ENCODE results near the gene TMPRSS6. TPM values are rescaled to one million over a fixed set of nuclear protein-coding genes. Genes with fewer than 3 reads are reported as not detected.

TMPRSS6 gene
- total and polyA plus RNA-seq, 3 donors from 2014 or later = 1.5 to 4.0 (median 3.4) TPM

- no peaks in the 10 kb centered on the region for H3K27me3 ChIP-seq
- DNase-seq = no peak
- intact Hi-C loops (cut with DNase I; ENCODE audit: low total_unique reads) = no loop called here
- TF ChIP-seq CTCF (IDR thresholded peaks at IDR 0.05) (no peak), POLR2A (IDR thresholded peaks at IDR 0.05) (no peak)
- no peaks in the 10 kb centered on the region for H3K36me3 ChIP-seq (ENCODE audit: low read depth, missing control alignments)
- H3K9me3 ChIP-seq = no peaks in the 10 kb centered on the region
- no peak overlapping the region for H3K4me3 ChIP-seq
- H3K27ac ChIP-seq = no peak overlapping the region
- no peaks in the 10 kb centered on the region for H3K4me1 ChIP-seq
- WGBS, 2 donors = 53 to 57% methylated on average over 8 to 18 of the region's 18 CpGs
Measured at GRCh38 chr22:37103151-37103550, 6.4 kb downstream of the TMPRSS6 start.

GRCh38 chr22:37101311-37102066, 8.0 kb downstream of the TMPRSS6 start:
- Histone ChIP-seq H3K36me3 (ENCODE audit: low read depth, missing control alignments) (no peaks in the 10 kb centered on the region), H3K27me3 (no peaks in the 10 kb centered on the region), H3K9me3 (no peaks in the 10 kb centered on the region), H3K27ac (no peak overlapping the region), H3K4me1 (no peaks in the 10 kb centered on the region), H3K4me3 (no peak overlapping the region)
- no peak for DNase-seq
- intact Hi-C loops (cut with DNase I; ENCODE audit: low total_unique reads) = no loop called here
- WGBS, 2 donors = 76 to 93% methylated on average over 5 to 10 of the region's 10 CpGs
- TF ChIP-seq POLR2A (IDR thresholded peaks at IDR 0.05) (no peak), CTCF (IDR thresholded peaks at IDR 0.05) (no peak)

GRCh38 chr22:37100589-37101127, 8.9 kb downstream of the TMPRSS6 start:
- TF ChIP-seq CTCF (IDR thresholded peaks at IDR 0.05) (no peak), POLR2A (IDR thresholded peaks at IDR 0.05) (no peak)

GRCh38 chr22:37098976-37099591, 10.4 kb downstream of the TMPRSS6 start:
- H3K36me3 ChIP-seq (ENCODE audit: low read depth, missing control alignments) = no peaks in the 10 kb centered on the region
- TF ChIP-seq POLR2A (IDR thresholded peaks at IDR 0.05) (no peak), CTCF (IDR thresholded peaks at IDR 0.05) (no peak)
- H3K27ac ChIP-seq = no peak overlapping the region
- H3K4me1 ChIP-seq = no peaks in the 10 kb centered on the region
- WGBS, 2 donors = 59 to 68% methylated on average over 10 of the region's 10 CpGs
- H3K27me3 ChIP-seq = no peaks in the 10 kb centered on the region
- intact Hi-C loops (cut with DNase I; ENCODE audit: low total_unique reads) = no loop called here
- H3K9me3 ChIP-seq = no peaks in the 10 kb centered on the region
- DNase-seq = no peak
- no peak overlapping the region for H3K4me3 ChIP-seq

More at GRCh38 chr22:37100589-37101127, 8.9 kb downstream of the TMPRSS6 start:
- 81 to 84% methylated on average over 8 of the region's 8 CpGs for WGBS, 2 donors
- DNase-seq = no peak
- no peaks in the 10 kb centered on the region for H3K36me3 ChIP-seq (ENCODE audit: low read depth, missing control alignments)
- H3K9me3 ChIP-seq = no peaks in the 10 kb centered on the region
- H3K27ac ChIP-seq = no peak overlapping the region
- intact Hi-C loops (cut with DNase I; ENCODE audit: low total_unique reads) = no loop called here
- no peaks in the 10 kb centered on the region for H3K27me3 ChIP-seq
- no peak overlapping the region for H3K4me3 ChIP-seq
- no peaks in the 10 kb centered on the region for H3K4me1 ChIP-seq

All from testis (tissue), 3 donors.